Spleen (tissue), 11 donors: ENCODE results near the gene INVS. TPM values are rescaled to one million over a fixed set of nuclear protein-coding genes. Genes with fewer than 3 reads are reported as not detected.

Experiments used
- DNase-seq: peaks from one replicate; pipeline ENCODE4 v3.0.0-alpha.2; 2020
- H3K27ac ChIP-seq, 8 donors: fragments of 200-600 bp; sonication (generic) in 7 of 8; 1 replicate in 4 of 8; 2 replicates in 4 of 8; pipeline versions ENCODE4 v1.5.0 to v1.8.0; 2016 to 2021; ENCODE audit warnings: inconsistent platforms in 4 of 8, mild to moderate bottlenecking in 4 of 8, moderate library complexity in 1 of 8
- H3K27me3 ChIP-seq, 7 donors: fragments of 200-600 bp; sonication (generic) in 6 of 7; replicated peaks in 1 of 7; 1 replicate in 4 of 7; 2 replicates in 3 of 7; pipeline versions ENCODE4 v1.5.0 to v1.8.0; 2016 to 2021; ENCODE audit warnings: inconsistent platforms in 3 of 7, mild to moderate bottlenecking in 1 of 7
- H3K36me3 ChIP-seq, 6 donors: fragments of 200-600 bp; sonication (generic) in 5 of 6; 1 replicate in 4 of 6; 2 replicates in 2 of 6; pipeline versions ENCODE4 v1.5.0 to v1.8.0; 2016 to 2021; ENCODE audit warnings: inconsistent platforms in 2 of 6
- H3K4me1 ChIP-seq, 6 donors: fragments of 200-600 bp; sonication (generic) in 5 of 6; 1 replicate in 3 of 6; 2 replicates in 3 of 6; pipeline versions ENCODE4 v1.5.0 to v1.8.0; 2016 to 2021; ENCODE audit warnings: inconsistent platforms in 3 of 6
- H3K4me3 ChIP-seq, 8 donors: fragments of 200-600 bp; sonication (generic) in 7 of 8; 1 replicate in 4 of 8; 2 replicates in 4 of 8; pipeline versions ENCODE4 v1.5.0 to v1.8.0; 2016 to 2021; ENCODE audit warnings: inconsistent platforms in 4 of 8, mild to moderate bottlenecking in 4 of 8, moderate library complexity in 2 of 8
- H3K9me3 ChIP-seq, 8 donors: fragments of 200-600 bp; sonication (generic) in 7 of 8; 1 replicate in 4 of 8; 2 replicates in 4 of 8; pipeline versions ENCODE4 v1.5.0 to v1.8.0; 2016 to 2021; ENCODE audit warnings: inconsistent platforms in 4 of 8
- CTCF ChIP-seq, 11 experiments: fragments of 200-600 bp in 7 of 11; fragments of 450-650 bp in 4 of 11; sonication (generic) in 4 of 11; IDR thresholded peaks in 8 of 11; conservative IDR thresholded peaks in 3 of 11; 1 replicate in 7 of 11; 2 replicates in 4 of 11; pipeline versions ENCODE4 v1.4.0 to v1.8.0; 2016 to 2021; ENCODE audit warnings: antibody characterized with exemption in 11 of 11, inconsistent platforms in 4 of 11, mild to moderate bottlenecking in 1 of 11
- POLR2A ChIP-seq, 3 donors: fragments of 450-650 bp; IDR thresholded peaks; one replicate each; pipeline ENCODE4 v1.5.1; 2017; ENCODE audit warnings: antibody characterized with exemption in 3 of 3, mild to moderate bottlenecking in 1 of 3
- POLR2AphosphoS5 ChIP-seq, 3 donors: sonication (generic); formaldehyde crosslinking; IDR thresholded peaks; one replicate each; pipeline ENCODE4 v1.5.1; 2017; ENCODE audit warnings: antibody characterized with exemption in 3 of 3
- WGBS, 5 donors: extraction: QIAGEN DNeasy Blood & Tissue Kit in 3 of 5; methylation state at CpG; one replicate each; pipeline versions ENCODE4 v1.1.5 to v1.1.7; 2013 to 2018; 5-methylcytosine and 5-hydroxymethylcytosine counted together
- intact Hi-C: fragments of 100-400 bp; cut with DNase I; formaldehyde crosslinking; loops from one replicate; pipeline ENCODE4 v1.15.0; 2023; ENCODE audit warnings: low total_unique reads
- polyA plus RNA-seq, 3 donors: library from polyadenylated mRNA; stranded (reverse); fragments of 200-250 nt; gene quantifications; one replicate each; pipeline ENCODE4 v1.2.1, GENCODE V29; 2013
- total RNA-seq, 7 donors: library from RNA; depleted of rRNA in 3 of 7; stranded (reverse); fragments of >200 nt in 3 of 7; fragmentation: NEBNext Ultra II Directional in 4 of 7; extraction: Animal tissue kit (Norgen Biotek cat#: 25700) in 4 of 7; gene quantifications; one replicate each; pipeline versions ENCODE4 v1.1.0 to v1.2.1, GENCODE V29; 2016 to 2021
- donor health status: healthy with polysubstance abuse.
- donor health status: DM: no; HTN: no; CAD: no; lungs with moderate emphysema.
- donor health status: DM: no; HTN: no; CAD: no.
- donor health status: Bipolar disorder and iron deficiency.
- donor health status: healthy.
- donor health status: DM: no; HTN: no; CAD: no.
- donor health status: DM: yes; HTN: yes; CAD: no.

The INVS gene
- total and polyA plus RNA-seq, 10 donors: 3.0 to 49.5 (median 25.9) TPM

GRCh38 chr9:100284247-100284646, 185.2 kb downstream of the INVS start:
- Histone ChIP-seq H3K36me3 (peaks cover 4 to 97% (median 42%) of the 10 kb centered on the region in 6 donors), H3K4me1 (no peaks in the 10 kb centered on the region), H3K27me3 (no peaks in the 10 kb centered on the region), H3K4me3 (no peak overlapping the region), H3K9me3 (peaks cover 0 to 41% (median 32%) of the 10 kb centered on the region in 8 donors), H3K27ac (no peak overlapping the region)
- TF ChIP-seq CTCF (IDR thresholded peaks at IDR 0.05 in 8 of 11, conservative IDR thresholded peaks at IDR 0.05 in 3 of 11) (no peak), POLR2A (IDR thresholded peaks at IDR 0.05) (no peak), POLR2AphosphoS5 (IDR thresholded peaks at IDR 0.05) (no peak)
- intact Hi-C loops: no loop called here
- no peak for DNase-seq
- 84 to 92% (median 90%) methylated on average over 7 of the region's 7 CpGs for WGBS, 5 donors

GRCh38 chr9:100285080-100285479, 186.0 kb downstream of the INVS start:
- Histone ChIP-seq H3K27me3 (no peaks in the 10 kb centered on the region), H3K36me3 (peaks cover 4 to 98% (median 48%) of the 10 kb centered on the region in 6 donors), H3K4me3 (no peak overlapping the region), H3K9me3 (peaks cover 0 to 41% (median 32%) of the 10 kb centered on the region in 8 donors), H3K4me1 (no peaks in the 10 kb centered on the region), H3K27ac (no peak overlapping the region)
- no peak for TF ChIP-seq POLR2A (IDR thresholded peaks at IDR 0.05)
- no peak for TF ChIP-seq CTCF (IDR thresholded peaks at IDR 0.05 in 8 of 11, conservative IDR thresholded peaks at IDR 0.05 in 3 of 11)
- TF ChIP-seq POLR2AphosphoS5 (IDR thresholded peaks at IDR 0.05): no peak
- intact Hi-C loops: no loop called here
- DNase-seq: no peak

GRCh38 chr9:100285601-100286000, 186.6 kb downstream of the INVS start:
- H3K4me1 ChIP-seq: no peaks in the 10 kb centered on the region
- H3K9me3 ChIP-seq: peaks cover 0 to 41% (median 32%) of the 10 kb centered on the region in 8 donors
- intact Hi-C loops: no loop called here
- H3K36me3 ChIP-seq: peaks cover 6 to 98% (median 50%) of the 10 kb centered on the region in 6 donors
- DNase-seq: no peak
- WGBS, 5 donors: 94 to 98% (median 97%) methylated on average over 7 of the region's 7 CpGs
- H3K27ac ChIP-seq: no peak overlapping the region
- H3K27me3 ChIP-seq: no peaks in the 10 kb centered on the region
- H3K4me3 ChIP-seq: no peak overlapping the region
- TF ChIP-seq CTCF (IDR thresholded peaks at IDR 0.05 in 8 of 11, conservative IDR thresholded peaks at IDR 0.05 in 3 of 11) (no peak), POLR2A (IDR thresholded peaks at IDR 0.05) (no peak), POLR2AphosphoS5 (IDR thresholded peaks at IDR 0.05) (no peak)

GRCh38 chr9:100286257-100286656, 187.2 kb downstream of the INVS start:
- intact Hi-C loops: no loop called here
- no peak for DNase-seq
- Histone ChIP-seq H3K9me3 (peaks cover 0 to 41% (median 32%) of the 10 kb centered on the region in 8 donors), H3K27me3 (no peaks in the 10 kb centered on the region), H3K27ac (no peak overlapping the region), H3K4me3 (no peak overlapping the region), H3K4me1 (no peaks in the 10 kb centered on the region), H3K36me3 (peaks cover 7 to 98% (median 53%) of the 10 kb centered on the region in 6 donors)
- TF ChIP-seq POLR2AphosphoS5 (IDR thresholded peaks at IDR 0.05): no peak
- TF ChIP-seq CTCF (IDR thresholded peaks at IDR 0.05 in 8 of 11, conservative IDR thresholded peaks at IDR 0.05 in 3 of 11): no peak
- no peak for TF ChIP-seq POLR2A (IDR thresholded peaks at IDR 0.05)
- WGBS, 5 donors: 83 to 95% (median 87%) methylated on average over 6 of the region's 6 CpGs
